GM19099 (cell line): ENCODE results near the gene EHBP1L1.

ENCODE experiments used
- POLR2A ChIP-seq: IDR thresholded peaks from 3 replicates; pipeline ENCODE4 v1.6.1; 2011; ENCODE audit warnings: low read depth; ENCODE audit not compliant: insufficient read length; ENCODE audit errors: extremely low read depth

EHBP1L1 gene

DNA sequence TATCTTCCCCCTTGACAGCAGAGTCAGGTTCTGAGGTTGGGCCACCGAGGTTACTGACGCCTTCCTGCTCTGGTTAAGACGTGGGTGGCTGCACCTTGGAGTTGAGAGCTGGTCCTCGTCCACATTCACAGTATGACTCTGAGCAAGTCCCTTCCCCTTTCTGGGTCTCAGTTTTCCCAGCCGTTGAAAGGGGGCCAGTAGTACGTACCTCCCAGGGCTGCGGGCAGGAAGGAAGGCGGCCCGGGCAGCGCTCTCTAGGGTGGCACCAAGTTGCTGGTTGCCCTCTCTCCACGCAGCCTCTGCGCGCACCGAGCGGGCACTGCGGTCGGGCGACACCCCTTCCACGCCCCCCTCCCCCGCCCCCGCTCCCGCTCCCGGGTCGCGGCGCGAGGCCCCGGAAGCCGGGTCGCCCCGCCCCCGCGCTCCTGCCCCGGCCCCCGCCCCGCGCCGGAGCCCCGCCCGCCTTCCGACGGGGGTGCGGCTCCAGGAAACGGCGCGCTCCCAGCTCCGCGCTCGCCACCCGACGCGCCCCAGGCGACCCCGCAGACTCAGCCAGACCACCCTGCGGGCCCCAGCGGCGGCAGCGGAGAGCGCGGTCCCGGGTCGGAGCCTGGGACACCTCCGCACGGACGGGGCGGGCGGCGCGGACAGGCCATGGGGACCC, at the start of gene EHBP1L1:
Gene EHBP1L1, plus strand, starts transcription at position 486 of the 664 bp plus-strand sequence. CDS start 250 bp downstream, outside the sequence.
- peak; percentile 1 for TF ChIP-seq POLR2A

DNA sequence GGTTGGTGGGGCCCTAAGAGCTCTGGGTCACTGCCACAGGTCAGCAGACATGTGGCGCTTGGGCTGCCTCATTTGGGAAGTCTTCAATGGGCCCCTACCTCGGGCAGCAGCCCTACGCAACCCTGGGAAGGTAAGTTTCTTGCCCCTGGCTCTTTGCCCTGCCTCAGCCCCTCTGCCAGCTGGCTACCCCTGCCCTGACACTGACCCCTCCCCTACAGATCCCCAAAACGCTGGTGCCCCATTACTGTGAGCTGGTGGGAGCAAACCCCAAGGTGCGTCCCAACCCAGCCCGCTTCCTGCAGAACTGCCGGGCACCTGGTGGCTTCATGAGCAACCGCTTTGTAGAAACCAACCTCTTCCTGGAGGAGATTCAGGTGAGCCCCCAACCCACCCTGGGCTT, 49.1 kb upstream of the EHBP1L1 start:
- TF ChIP-seq POLR2A: no peak

DNA sequence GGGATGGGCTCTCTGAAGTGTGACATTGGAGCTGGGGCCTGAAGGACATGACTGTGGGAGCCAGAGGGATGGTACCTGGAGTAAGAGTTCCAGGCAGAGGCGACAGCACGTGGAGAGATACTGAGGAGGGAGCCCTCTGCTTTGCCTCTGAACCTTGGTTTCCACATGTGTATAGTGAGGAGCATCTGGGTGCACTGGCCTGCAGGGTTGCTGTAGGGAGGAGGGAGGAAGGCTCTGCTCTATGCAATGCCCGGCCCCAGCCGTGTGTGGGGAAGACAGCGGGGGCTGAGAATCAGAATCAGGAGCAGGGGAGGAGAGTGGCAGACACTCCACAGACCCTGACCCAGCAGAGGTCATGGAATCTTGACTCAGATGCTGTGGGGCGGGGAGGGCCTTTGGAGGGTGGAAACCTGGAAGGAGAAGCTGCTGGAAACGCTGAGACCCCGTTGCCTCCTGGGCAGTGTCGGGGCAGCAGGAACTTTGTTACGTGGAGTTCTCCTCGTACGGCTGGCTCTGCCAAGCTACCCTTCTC, 47.0 kb upstream of the EHBP1L1 start:
- no peak for TF ChIP-seq POLR2A

DNA sequence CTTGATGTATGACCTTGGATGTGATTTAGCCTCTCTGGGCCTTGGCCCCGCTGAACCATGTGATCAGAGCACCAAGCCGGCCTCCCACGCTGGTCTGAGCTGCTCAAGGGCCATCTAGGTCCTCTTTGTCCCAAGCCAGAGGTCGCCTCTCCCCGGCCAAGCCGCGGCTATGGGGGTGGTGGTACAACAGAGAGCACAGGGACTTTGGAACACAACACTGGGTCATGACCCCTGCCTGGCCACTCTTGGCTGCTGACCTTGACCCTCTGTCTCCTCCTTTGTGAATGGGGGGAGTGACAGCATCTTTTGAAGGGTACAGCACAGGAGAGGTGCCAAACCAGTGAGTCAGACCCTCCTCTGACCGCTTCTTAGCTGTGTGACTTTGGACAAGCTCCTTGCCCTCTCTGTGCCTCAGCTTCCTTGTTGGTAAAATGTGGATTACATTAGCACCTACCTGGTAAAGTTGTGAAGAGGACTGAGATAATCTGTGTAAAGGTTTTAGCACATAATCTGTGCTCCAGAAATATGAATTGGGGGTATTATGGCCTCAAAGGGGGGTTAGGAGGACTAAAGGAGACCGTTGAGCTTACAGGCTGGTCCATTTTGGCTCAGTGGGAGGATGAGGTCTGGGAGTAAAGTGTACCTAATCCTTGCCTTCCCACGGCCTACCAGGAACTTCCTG, 46.2 kb upstream of the EHBP1L1 start:
- no peak for TF ChIP-seq POLR2A

DNA sequence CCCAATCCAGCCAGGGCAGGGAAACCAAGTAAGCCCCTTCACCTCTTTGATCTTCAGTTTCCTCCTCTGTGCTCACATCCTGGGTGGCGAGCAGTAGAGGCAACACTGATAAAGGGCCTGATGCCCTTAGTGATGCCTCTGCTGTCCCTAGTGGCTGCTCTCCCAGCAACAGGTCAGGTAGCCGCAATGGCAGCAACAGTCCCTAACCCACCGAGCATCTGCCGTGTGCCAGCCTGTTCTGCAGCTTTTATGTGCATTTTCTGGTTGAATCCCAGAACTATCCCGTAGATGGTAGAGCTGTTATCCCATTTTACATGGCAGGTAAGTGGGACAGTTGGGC, 45.7 kb upstream of the EHBP1L1 start:
- TF ChIP-seq POLR2A: no peak

DNA sequence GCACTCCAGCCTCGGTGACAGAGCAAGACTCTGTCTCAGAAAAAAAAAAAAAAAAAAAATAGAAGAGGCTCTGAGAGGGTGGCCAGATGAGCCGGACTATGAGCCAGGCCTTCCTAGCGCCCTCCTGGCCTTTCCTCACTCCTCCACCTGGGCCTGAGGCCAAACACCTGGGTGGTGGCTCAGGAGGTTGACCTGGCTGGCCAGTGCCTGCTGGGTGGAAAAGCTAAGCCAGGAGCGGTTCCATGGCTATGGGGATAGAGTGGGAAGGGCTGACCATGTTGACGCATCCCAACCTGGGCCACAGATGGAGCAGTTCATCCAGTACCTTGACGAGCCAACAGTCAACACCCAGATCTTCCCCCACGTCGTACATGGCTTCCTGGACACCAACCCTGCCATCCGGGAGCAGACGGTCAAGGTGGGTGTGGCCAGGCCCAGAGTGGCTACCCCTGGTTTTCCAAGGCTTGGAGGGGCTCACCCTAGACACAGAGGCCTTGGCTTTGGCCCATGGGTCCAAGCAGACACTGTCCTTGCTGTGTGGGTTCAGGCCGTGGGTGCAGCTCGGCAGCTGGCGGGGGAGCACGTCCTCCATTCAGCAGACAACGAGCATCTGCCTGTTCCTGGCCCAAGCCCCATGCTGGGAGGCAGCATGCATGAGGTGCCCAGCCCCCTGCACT, 43.3 kb upstream of the EHBP1L1 start:
- no peak for TF ChIP-seq POLR2A

DNA sequence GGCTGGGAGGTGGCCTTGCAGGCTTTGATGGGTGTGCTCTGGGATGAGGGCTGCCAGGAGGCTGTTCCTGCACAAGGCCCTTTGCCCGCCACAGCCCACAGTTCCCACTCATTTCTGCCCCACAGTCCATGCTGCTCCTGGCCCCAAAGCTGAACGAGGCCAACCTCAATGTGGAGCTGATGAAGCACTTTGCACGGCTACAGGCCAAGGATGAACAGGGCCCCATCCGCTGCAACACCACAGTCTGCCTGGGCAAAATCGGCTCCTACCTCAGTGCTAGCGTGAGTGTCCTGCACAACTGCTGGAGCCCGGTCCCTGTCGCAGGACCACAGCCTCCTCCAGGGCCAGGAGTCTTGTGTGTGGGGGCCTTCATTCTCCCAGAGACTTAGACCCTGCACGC, 40.8 kb upstream of the EHBP1L1 start:
- TF ChIP-seq POLR2A: no peak

DNA sequence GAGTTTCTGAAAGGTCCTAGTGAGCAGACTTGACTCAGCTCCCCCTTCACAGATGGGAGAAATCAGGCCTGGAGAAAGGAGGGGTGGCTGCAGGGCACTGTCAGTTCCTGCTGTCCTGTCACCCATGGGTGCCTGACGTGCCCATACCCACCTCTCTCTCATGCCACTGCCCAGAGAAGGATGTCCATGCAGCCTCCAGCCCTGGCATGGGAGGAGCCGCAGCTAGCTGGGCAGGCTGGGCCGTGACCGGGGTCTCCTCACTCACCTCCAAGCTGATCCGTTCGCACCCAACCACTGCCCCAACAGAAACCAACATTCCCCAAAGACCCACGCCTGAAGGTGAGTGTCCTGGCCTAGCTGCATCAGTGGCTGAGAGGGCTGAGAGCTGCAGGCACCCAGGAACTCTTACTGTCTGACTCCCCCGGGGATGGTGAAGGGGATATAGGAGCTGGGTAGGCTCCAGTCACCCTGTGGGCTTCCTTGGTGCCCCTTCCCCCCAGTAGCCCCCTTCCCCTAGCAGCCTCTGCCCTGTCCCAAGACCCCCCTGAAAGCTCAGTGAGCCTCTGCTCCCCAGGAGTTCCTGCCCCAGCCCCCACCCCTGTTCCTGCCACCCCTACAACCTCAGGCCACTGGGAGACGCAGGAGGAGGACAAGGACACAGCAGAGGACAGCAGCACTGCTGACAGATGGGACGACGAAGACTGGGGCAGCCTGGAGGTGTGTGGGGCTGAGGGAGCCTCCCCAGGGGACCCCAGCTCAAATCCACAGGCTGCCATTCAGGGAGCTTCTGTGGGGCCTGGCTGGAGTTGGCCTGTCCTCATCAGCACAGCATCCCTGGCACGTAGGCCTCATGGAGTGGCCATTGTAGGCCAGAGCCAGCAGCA, 39.2 kb upstream of the EHBP1L1 start:
- no peak for TF ChIP-seq POLR2A

DNA sequence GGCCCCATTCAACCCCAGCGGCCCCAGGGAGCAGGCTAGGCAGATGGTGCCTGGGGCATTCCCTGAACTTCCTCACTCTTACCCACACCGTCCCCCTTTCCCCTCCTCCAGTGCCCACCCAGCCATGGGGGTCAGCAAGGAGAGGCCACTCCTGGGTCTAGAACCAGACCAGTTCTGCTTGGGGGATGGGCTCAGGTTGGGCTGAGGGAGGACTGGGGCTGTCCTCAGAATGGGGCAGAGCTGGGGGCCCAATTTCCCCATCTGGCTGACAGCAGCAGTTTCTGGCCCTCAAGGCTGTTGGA, 38.6 kb upstream of the EHBP1L1 start:
- no peak for TF ChIP-seq POLR2A

DNA sequence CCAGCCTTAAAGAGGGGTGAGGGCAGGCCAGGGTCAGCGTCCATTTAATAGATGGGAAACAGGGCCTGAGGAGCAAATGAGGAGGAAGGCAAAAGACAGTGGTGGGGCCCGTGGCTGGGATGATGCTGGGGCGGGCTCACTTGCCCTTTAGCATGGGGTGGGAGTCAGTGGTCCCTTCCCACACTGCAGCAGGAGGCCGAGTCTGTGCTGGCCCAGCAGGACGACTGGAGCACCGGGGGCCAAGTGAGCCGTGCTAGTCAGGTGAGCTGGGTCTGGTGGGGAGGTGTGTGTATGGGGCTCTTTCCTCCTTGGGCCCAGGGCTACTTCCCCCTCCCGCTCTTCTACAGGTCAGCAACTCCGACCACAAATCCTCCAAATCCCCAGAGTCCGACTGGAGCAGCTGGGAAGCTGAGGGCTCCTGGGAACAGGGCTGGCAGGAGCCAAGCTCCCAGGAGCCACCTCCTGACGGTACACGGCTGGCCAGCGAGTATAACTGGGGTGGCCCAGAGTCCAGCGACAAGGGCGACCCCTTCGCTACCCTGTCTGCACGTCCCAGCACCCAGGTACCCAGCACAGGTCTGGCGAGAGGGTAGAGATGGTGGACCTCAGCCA, 38.1 kb upstream of the EHBP1L1 start:
- no peak for TF ChIP-seq POLR2A

DNA sequence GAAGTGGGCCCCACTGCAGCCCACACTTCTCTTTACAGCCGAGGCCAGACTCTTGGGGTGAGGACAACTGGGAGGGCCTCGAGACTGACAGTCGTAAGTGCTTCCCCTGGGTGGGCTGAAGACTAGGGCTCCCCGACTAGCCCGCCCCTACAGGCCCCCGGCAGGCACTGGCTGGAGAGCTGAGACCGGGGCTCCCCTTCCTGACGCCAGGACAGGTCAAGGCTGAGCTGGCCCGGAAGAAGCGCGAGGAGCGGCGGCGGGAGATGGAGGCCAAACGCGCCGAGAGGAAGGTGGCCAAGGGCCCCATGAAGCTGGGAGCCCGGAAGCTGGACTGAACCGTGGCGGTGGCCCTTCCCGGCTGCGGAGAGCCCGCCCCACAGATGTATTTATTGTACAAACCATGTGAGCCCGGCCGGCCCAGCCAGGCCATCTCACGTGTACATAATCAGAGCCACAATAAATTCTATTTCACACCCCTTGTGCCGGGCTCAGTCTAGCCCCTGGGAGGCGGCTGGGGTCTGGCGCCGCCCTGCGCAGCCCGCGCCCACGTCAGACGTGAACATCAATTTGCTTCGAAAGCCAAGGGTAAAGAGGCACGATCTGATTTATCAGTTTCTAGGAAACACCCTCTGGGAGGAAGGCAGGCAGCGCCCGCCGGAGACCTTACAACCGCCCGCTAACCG, 37.5 kb upstream of the EHBP1L1 start:
- no peak for TF ChIP-seq POLR2A

DNA sequence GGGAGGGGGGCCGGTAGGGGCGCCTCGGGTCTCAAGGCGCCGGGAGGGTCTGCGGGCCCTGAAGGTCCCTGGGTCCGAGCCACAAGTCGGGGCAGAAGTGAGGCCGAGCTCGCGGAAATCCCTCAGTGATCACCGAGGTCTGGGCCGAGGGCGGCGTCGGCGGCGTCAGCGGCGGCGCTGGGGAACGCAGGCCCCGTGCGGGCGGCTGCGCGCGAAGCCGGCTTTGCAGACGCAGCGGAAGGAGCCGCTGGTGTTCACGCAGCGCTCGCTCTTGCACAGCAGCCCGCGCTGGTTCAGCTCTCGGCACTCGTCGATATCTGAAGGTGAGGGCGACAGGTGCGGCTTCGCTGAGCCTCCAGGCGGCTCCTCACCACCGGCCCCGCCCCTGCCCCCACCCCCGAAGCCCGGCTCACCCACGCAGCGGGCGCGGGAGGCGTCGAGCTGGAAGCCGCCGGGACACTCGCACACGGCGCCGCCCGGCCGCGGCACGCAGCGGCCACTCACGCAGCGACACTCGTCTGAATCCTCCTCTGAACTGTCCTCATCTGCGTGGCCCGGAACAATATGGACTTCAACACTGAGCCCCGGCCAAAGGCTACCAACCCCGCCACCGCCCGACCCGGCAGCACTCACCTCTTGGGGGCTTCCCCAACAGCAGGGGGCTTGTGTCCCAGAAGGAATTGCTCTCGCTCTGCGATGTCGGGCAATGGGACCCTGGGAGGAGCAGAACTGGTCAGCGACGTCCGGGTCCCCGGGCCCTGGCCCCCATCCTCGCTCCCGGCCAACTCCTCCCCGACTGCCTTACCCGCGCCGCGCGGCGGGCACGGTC, 36.7 kb upstream of the EHBP1L1 start:
- TF ChIP-seq POLR2A: no peak

DNA sequence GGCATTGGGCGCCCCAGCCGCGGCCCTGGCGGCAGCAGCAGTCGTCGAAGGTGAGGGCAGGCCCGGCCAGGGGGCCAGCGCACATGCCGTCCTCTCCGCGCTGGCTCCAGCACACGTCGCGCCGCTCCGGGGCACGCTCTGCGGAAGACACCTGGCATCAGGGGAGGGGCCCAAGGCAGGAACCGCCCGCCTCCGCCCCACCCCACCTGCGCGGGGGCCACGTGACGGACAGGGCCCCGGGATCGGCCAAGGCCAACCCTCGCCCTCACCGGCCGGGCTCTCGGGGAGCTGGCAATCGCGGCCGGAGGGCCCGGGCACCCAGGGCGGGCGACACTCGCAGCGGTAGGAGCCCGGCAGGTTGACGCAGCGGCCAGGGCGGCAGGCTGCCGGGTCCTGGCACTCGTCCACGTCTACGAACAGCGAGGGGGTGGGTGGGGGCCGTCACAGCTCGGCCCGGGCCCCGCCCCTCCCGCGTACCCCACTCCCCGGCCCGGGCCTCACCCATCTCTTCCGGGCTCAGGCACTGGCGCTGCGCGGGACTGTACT, 36.0 kb upstream of the EHBP1L1 start:
- TF ChIP-seq POLR2A: peak; percentile 4

DNA sequence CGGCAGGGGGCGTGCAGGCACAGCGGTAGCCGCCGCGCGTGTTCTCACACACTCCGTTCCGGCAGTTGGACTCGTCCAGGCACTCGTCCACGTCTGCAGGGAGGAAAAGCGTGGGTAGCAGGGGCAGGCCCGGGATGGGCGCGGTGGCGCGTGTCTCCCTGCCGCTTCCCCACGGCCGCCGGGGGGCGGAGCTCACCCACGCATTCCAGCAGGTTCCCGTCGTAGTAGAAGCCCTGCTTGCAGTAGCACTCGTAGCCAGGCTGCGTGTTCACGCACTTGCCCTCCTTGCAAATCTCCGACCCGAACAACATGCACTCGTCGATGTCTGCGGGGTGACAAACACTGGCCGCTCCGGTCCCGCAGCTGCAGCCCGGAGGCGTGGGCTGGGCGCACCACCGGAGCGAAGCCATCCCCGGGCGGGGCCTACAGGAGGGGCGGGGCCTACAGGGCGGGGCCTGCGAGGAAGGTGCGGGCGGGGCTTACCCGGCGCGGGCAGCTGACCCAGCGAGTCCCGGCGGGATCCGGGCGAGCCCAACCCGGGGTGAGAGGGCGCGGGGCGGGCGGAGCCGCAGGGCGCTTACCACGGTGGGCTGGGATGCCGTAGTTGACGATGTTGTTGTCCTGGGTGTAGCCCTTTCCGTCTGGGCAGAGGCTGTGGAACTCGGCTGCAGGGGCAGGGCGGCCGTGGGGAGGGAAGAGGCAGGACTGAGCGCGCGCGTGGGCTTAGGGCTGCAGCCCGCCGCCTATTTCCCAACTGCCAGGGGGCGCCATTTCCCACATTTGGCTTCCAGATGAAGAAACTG, 35.4 kb upstream of the EHBP1L1 start:
- peak; percentile 63 for TF ChIP-seq POLR2A
